CD4-positive, alpha-beta T cell treated with Interleukin-15 for 1 hour (primary cell): ENCODE results near the gene NASP.
"Not testable (repeated sequence)": the region's sequence is repeated elsewhere in the genome, so short reads cannot be mapped to it uniquely, and the experiment has no call there.

ENCODE experiments used
- DNase-seq: peaks from one replicate; pipeline ENCODE4 v3.0.0-alpha.2; 2020

The NASP gene

DNA sequence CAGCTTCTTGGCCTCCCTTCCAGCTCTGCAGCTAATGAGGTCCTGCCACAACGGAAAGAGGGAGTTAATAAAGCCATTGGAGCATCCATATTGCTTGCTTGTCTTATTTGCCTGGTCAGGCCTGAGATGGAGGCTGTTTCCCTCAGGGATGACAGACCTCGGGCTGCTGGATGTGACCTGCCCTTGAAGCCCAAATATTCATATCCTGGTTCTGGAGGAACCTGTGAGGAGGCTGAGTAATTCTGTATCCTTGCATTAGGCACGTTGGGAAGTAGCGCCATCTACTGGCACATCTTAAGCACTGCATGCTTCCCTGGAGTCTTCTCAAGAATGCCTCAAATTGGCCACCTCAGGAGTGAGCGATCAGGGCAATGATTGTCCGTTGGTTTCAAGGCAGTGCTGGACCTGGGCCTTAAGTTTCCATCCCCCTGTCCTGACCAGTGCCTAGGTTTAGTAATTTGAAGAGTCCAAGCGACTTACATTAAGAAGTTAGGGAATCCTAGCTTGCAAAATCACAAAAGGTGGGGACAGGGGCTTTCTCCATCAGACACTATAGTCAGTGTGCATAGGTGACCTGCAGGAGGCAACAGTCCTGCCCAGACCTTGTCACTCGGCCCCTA lies 13.8 kb upstream of the NASP start:
- DNase-seq: peak; percentile 69

DNA sequence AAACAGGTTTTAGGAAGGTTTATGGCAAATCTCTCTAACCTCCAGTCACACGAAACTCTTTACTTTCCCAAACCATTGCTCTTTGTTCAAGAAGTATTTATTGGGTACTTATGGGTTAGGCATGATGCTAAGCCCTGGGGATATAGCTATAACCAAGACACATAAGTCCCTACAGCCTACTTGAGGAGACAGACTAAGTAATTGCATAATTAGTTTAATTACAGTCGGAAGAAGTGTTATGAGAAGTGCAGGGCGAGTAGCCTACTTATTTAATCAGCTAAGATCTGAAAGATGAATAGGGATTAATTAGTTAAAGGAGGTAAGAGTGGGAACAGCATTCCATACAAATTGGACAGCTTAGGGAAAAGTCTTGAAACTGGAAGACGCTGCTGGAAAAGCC lies 13.2 kb upstream of the NASP start:
- DNase-seq: no peak

DNA sequence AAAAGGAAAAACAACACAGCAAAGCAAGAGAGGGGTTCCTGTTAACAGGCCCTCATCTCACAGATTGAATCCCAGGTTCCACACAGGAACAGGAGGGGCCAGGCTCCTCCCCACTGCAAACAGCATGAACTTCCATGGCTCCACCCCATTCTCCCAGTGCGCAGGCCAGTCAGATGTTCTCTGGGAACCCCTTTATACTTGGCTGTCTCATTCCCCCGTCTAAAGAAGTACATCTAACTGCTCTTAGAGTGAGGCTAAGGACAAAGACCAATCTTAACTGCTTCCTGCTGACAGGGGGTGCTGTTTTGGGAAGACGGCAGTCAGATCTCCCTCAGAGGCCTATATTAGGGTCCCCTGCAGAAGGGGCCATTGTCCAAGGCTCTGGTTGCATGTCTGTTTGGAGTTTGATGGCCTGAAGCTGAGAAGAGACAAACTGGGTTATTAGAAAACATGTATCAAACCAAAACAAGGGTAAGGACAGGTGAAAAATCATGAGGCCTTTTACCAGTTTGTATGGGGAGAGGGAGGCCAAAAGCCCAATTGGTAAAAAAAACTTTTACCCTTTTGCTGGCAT lies 10.5 kb upstream of the NASP start:
- DNase-seq: no peak

DNA sequence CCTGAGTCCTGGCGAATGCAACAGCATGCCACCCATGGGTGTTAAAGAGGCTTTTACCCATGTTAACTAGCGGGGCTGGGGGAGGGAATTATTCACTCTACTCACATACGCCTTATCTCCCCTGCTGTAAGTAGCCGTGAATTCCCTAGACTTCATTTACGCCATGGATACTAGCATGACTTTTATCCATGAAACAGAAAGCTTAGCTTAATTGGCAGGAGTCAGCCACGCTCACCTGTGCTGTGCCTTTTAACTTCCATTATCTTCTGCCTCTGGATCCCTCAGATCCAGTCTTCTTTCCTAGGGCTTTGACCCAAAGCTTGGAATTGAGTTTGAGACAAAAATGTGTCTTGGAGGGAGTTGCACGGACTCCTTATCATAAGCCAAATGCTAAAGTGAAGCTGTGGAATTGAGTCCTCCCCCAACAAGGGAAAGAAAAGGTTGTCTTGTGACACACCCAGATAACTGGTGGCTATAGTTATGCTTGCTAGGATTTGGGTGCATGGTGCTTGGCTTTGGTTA lies 9.7 kb upstream of the NASP start:
- DNase-seq: no peak

DNA sequence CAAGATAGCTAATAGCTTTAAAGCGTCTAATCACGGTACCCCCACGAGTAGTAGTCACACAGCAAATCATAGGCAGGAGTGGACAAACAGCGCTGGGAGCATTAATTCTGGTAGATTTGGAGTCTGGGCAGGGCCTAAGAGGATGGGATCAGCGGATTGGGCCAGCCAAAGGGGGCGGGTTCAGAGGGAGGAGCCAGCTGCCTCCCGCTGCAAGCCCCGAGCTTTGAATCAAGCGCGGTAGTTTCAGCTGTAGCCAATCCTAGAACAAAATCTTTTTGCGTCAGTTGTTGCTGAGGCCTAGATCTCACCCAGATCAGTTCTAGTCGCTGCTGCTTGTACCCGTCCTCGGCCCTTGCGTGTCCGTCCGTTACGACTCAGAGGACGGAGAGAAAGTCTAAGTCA lies 576 bp upstream of the NASP start:
- DNase-seq: peak; percentile 97

DNA sequence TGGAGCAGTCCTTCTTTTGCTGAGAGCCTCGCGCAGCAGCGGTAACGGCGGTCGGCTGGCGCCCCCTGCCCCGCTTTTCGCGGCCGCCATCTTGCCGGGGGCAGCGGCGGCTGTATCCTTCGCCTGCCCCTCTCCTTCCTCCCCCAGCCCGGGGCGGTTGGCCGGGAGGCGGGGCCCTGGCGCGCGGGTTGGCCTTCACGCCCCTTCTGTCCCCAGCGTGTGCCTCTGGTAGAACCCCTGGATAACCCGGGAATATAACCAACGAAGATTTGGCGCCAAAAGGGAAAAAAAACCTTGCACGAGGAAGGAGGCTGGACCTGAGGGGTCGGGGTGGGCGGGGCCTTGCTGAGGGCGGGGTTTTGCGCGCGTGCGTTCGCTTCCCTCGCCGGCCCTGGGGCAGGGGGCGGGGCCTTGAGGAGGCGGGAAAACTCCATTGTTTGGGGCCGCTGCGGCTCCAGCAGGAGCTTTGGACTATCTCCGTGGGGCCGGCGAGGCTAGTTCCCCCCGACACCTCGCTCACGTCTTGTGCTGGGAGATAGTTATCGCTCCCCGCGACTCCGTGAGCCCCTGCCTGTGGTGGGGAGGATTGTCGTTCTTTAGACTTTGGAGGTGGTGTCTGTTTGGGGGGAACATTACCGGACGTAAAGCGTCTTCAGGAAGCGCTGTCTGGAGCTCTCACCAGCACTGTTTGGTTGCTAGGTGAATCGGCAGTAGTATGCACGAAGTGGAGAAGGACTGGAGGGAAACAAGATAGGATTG lies 689 bp downstream of the NASP start:
- peak; percentile 83 for DNase-seq

DNA sequence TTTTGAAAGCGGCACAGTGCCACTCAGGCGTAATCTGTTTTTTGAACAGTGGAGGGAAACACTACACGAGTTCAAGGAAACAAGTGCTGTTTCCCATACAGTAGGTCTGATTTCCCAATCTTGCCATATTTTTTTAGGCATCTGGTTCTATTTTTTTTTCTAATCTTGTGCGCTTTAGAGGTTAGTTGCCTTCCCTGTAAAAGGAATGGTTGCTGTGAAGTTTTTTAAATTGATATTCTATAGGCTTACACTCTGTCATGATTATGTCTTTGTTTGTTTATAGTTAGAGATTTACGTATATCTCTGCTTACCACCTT lies 1.2 kb downstream of the NASP start:
- no peak for DNase-seq

DNA sequence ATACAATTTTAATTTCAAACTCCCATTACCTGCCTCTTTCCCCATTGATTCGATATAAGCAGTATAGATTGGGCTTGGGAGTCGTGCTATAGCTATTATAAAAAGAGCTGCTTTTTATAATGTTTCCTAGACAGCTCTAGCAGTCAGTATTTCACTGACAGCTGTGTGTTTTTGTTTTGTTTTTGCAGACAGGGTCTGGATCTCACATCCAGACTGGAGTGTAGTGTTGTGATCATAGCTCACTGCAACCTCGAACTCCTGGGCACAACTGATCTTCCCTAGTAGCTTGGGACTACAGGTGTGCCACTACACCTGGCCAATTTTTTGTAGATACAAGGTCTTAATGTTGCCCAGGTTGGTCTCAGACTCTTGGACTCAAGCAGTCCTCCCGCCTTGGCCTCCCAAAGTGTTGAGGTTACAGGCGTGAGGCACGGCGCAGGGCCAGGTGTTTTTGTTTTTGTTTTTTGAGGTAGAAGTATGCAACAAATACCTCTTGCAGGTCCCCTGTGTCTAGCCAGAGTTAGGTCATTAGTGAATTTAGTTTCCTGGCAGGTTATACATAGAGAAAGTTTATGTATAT lies 1.7 kb downstream of the NASP start:
- DNase-seq: no peak

DNA sequence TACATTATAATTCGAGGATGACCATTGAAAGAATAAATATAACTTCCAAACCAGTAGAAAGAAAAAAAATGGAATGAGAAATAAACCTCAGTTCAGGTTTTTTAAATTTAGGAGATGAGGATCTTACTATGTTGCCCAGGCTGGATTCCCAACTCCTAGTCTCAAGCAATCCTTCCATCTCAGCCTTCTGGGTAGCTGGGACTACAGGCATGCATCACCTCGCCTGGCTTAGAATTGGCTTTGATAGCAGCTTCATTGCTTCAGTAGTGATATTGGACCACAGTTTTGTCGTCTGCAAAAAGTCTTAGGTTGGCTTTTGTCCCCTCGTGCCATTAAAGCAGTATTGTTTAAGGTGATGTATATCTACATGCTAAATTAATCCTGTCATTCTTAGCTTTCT lies 2.9 kb downstream of the NASP start:
- DNase-seq: no peak

DNA sequence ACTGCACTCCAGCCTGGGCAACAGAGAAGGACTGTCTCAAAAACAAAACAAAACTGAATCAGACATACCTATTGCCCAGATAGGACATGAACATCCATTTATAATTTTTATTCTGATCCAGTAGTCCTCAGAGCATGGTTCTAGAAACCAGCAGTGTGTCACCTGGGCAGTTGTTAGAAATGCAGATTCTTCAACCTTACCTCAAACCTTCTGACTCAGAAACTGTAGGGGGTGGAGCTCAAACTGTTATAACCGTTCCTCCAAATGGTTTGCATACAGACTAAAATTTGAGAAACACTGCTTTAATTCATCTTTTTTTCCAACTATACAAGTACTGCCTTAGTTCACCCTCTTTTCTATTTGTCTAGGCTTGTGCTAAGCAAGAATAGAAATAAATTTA lies 6.0 kb downstream of the NASP start:
- no peak for DNase-seq

DNA sequence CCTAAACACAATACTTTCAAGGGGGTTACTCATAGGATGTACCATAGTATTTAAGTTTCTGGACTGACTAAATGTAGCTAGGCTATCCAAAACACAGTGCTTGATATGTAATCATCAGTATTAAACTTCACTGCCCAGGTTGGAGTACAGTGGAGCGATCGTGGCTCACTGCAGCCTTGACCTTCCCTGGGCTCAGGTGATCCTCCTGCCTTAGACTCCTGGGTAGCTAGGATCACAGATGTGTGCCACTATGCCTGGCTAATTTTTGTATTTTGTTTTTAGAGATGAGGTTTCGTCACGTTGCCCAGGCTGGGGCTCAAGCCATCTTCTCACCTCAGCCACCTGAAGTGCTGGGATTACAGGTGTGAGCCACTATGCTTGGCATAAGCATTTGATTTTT lies 10.6 kb downstream of the NASP start:
- no peak for DNase-seq

DNA sequence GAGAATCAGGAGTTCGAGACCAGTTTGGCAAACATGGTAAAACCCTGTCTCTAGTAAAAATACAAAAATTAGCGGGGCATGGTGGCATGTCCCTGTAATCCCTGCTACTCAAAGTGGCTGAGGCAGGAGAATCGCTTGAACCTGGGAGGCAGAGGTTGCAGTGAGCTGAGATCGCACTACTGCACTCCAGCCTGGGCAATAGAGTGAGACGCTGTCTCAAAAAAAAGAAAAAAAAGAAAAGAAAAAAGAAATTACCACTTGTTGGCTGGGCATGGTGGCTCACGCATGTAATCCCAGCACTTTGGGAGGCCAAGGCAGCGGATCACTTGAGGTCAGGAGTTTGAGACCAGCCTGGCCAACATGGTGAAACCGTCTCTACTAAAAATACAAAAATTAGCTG lies 12.9 kb downstream of the NASP start:
- DNase-seq: not testable (repeated sequence)

DNA sequence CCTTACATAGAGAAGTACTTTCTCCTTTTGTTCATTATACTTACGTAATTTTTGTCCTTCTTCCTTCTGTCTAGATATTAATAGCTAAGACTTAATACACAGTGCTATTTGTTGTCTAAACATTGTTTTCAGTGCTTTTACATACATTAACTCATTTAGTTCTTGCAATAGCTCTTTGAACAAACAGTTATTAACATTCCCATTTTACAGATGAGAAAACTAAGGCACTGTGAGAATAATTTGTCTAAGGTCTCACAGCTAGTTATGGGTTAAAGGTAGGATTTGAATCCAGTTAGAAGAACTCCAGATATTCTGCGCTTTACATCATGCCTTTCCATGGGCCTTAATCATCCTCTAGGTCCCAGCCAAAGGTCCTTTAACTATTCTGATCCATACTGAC lies 20.4 kb downstream of the NASP start:
- DNase-seq: no peak

DNA sequence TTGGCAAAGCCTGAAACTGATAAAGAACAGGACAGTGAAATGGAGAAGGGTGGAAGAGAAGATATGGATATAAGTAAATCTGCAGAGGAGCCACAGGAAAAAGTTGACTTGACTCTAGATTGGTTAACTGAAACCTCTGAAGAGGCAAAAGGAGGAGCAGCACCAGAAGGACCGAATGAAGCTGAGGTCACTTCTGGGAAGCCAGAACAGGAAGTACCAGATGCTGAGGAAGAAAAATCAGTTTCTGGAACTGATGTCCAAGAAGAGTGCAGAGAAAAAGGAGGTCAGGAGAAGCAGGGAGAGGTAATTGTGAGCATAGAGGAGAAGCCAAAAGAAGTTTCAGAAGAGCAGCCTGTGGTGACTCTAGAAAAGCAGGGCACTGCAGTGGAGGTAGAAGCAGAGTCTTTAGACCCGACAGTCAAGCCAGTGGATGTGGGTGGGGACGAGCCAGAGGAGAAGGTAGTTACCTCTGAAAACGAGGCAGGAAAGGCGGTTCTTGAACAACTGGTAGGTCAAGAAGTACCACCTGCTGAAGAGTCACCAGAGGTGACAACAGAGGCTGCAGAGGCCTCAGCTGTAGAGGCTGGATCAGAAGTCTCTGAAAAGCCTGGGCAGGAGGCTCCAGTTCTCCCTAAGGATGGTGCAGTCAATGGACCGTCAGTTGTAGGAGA lies 23.7 kb downstream of the NASP start:
- DNase-seq: no peak

DNA sequence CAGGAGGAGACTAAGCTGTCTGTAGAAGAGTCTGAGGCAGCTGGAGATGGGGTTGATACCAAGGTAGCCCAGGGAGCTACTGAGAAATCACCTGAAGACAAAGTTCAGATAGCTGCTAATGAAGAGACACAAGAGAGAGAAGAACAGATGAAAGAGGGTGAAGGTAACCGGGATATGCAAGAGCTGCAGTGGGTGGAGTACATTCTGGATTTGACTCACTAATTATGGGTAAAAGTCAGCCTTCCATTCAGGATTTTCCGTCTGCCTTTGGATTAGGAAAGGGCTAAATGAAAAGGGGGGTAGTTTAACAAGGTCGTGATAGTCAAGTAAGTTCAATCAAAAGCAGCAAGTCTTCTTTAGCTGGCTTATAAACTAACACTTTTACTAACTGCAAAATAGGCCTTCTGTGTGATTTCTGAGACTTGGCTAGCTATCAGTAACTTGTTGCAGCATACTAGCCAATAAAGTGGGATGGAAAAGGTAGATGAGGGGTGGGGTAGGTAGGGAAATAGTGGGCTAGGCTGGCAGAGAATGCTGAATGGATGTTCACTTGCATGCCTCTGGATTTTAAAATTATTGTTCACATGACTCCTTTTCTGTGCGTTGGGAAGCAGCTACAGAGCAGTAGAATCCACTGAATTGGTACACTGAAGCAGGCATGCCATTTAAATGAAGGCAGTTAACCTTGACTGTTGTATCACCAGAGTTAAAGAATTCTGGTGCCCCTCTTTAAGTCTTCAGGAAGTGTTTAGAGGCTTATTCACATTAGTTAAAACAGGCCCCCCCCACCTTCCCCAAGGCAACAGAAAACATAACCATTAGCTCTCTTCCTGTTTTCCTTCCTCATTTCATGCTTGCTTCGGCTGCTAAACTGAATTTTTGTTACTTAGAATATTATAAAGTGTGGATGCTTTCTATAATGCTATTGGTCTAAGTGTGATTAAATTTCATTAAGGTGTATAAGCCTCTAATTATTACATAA lies 24.6 kb downstream of the NASP start:
- peak; percentile 31 for DNase-seq

DNA sequence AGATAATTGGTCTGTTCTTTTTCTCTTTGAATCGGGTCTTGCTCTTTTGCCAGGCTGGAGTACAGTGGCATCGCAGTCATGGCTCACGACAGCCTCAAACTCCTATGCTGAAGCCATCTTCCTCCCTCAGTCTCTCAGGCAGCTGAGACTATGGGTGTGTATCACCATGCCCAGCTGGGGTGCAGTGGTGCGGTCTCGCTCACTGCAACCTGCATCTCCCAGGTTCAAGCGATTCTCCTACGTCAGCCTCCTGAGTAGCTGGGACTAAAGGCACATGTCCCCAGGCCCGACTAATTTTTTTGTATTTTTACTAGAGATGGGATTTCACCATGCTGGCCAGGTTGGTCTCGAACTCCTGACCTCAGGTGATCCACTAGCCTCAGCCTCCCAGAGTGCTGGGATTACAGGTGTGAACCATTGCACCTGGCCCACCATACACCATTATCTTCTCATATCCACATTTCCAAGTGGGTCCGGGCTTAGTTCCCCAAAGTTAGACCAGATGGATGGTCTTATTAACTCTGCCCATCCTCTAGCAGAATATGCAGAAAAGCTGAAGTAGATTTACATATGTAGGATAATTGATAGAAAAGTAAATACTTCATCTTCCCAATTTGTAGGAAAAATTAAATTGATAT lies 26.9 kb downstream of the NASP start:
- DNase-seq: no peak

DNA sequence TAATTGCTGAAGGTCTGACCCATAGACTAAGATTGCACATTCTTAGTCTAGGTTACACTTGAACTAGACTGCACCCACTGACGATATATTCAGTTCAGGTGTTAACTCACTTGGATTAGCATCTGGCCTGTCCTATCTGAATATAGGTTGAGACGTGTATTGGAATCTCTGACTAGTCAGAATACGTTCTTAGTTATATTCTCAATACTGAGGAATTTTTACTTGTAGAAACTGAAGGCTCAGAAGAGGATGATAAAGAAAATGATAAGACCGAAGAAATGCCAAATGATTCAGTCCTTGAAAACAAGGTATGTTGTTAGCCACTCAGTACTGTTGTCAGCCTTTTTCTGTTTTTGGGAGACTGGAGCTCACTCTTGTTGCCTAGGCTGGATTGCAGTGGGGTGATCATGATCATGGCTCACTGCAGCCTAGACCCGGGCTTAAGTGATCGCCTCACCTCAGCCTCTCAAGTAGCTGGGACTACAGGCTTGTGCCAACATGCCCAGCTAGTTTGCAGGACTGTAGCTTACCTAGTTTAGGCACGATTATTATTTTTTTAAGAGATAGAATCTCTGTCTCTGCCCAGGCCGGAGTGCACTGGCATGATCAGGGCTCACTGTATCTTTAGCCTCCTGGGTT lies 29.2 kb downstream of the NASP start:
- DNase-seq: no peak

DNA sequence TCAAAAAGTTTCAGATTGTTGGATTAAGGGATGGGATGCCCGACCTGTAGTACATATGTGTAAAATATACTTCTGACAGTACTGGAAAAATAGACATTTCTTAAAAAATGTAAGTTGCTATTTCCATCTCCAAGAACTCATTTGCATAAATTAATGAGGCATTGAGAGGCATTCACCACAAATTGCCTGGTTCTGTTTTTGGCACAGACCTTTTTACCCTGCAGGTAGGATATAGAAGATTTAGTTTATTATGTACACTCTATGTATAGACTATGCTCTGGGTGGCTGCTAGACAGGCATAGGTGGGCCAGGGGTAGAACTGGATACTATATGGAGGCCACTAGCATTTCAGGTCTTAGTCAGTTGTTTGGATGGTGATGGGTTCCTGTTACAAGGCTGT lies 32.0 kb downstream of the NASP start:
- no peak for DNase-seq

DNA sequence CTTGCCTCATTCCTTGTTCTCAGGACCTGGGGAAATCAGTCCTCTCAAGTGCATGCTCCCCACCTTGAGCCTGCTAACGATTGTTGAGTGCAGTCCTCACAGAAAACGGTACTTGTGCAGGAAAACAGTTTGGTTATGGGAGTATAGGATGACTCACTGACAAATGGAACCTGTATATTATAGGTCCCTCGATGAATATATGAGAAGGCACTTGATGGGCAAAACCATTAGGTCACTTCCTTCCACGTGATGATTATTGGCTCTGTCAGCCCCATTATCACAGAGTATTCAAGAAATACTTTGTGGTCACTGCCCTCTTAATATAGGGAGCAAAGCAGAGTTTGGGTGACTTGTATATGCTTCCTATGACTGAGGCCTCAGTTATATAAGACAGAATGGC lies 33.8 kb downstream of the NASP start:
- DNase-seq: no peak

DNA sequence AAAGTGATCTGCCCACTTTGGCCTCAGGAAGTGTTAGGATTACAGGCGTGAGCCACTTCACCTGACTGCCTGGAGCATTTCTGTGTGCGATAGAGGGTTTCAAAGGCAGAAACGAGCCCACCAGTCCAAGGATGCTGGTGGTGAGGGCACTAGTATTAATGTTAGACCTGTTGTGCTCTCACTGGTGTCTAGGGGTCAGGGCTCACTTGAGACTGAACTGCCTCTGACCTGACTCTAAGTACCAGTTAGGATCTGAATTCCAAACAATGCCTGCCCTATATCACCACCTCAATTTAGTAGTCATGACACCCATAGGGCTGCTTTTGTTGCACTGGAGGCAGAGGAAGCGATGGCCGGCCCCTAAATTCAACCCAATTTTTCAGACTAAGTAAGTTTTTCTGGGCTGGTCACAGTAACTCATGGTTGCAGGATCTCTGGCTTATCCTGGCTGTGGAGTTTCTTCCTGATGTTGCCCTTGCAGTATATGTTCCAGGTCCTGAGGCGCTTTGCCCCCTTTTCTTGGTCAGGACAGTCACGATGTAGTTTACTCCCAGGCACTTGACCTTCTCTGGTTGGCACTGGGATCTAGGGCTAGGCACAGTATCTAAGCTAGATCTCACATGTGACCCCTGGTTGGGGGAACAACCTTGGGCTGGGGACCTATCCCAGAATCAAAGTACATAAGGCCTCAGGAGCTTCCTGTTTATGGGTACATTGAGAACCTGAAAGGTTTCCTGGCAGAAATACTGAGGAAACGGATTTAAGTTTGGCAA lies 35.5 kb downstream of the NASP start:
- no peak for DNase-seq
